Transverse colon (tissue), 3 donors: ENCODE measurements around the gene KAZN.

Experiments
- EP300 ChIP-seq: sonication (generic); formaldehyde crosslinking; IDR thresholded peaks from one replicate; pipeline ENCODE4 v1.6.1; 2017; ENCODE audit warnings: antibody characterized with exemption, low read depth
- POLR2A ChIP-seq: fragments of 450-650 bp; IDR thresholded peaks from one replicate; pipeline ENCODE4 v1.6.1; 2016; ENCODE audit warnings: antibody characterized with exemption, mild to moderate bottlenecking, moderate library complexity
- POLR2AphosphoS5 ChIP-seq, 3 donors: sonication (generic); formaldehyde crosslinking; IDR thresholded peaks; one replicate each; pipeline ENCODE4 v1.6.1; 2016; ENCODE audit warnings: antibody characterized with exemption in 3 of 3

GRCh38 chr1:15067148-15067547, 468.7 kb downstream of the KAZN start:
- TF ChIP-seq EP300 (no peak), POLR2AphosphoS5 (IDR thresholded peaks at IDR 0.05) (no peak), POLR2A (no peak)
